Measurements from ENCODE around the gene XPO4. TPM values are rescaled to one million over a fixed set of nuclear protein-coding genes. Genes with fewer than 3 reads are reported as not detected.

XPO4 gene
- total and polyA plus RNA-seq, 2 donors (not counting 3 experiments of a cell fraction or from before 2014, with no cell fraction given): 6.0 to 22.5 TPM

GRCh38 chr13:20848944-20849343 lies 53.6 kb downstream of the XPO4 start:
- dilution Hi-C loops (cut with MboI; ENCODE audit: extremely low pct_ligation_motif_present, low sequenced_read_pairs): no loop called here
- Histone ChIP-seq H3K79me2 (ENCODE audit: control insufficient read depth, insufficient read depth, low read length) (peaks cover 11% of the 10 kb centered on the region), H2AFZ (ENCODE audit: low read depth, low read length) (no peak overlapping the region), H4K20me1 (replicated peaks; ENCODE audit: control insufficient read depth, extremely low read depth, insufficient read depth, low read length) (no peaks in the 10 kb centered on the region), H3K27me3 (ENCODE audit: control insufficient read depth in 2 of 2, insufficient read depth in 2 of 2, low read length in 2 of 2) (no peaks in the 10 kb centered on the region), H3K9ac (replicated peaks; ENCODE audit: extremely low read depth, insufficient read depth, low read length) (no peak overlapping the region), H3K4me3 (replicated peaks in 1 of 3; ENCODE audit: insufficient read depth in 1 of 3, low read depth in 1 of 3, low read length in 3 of 3) (no peak overlapping the region), H3K4me1 (ENCODE audit: control insufficient read depth, extremely low read depth, insufficient read depth, low read length) (no peaks in the 10 kb centered on the region), H3K27ac (ENCODE audit: insufficient read depth, low read depth, low read length) (no peak overlapping the region), H3K9me3 (replicated peaks; ENCODE audit: control insufficient read depth, insufficient read depth, low read length) (no peaks in the 10 kb centered on the region), H3K36me3 (ENCODE audit: control insufficient read depth in 2 of 2, extremely low read depth in 1 of 2, insufficient read depth in 2 of 2, low read length in 2 of 2) (peaks cover 0 to 2% of the 10 kb centered on the region in 2 experiments), H3K9me1 (replicated peaks; ENCODE audit: control insufficient read depth, extremely low read depth, insufficient read depth, low read length) (no peaks in the 10 kb centered on the region), H3K4me2 (ENCODE audit: insufficient read depth, low read length) (no peak overlapping the region)
- POLR2A ChIA-PET: no interaction called here
- DNase-seq (ENCODE audit: low read depth, low spot score): no peak
- BruUV-seq (replicated peaks): no TSS peak
- CTCF ChIA-PET: interaction anchor here (0.9 to 5.4 kb wide), 5 partner anchors 15 to 356 kb away, joined by 3 to 29 read pairs (median 10); no protein-coding TSS in a partner anchor
- intact Hi-C loops (cut with micrococcal nuclease): no loop called here
- no peak for FAIRE-seq
- TF ChIP-seq GATA2 (IDR thresholded peaks at IDR 0.05; ENCODE audit: insufficient read depth, insufficient read length, low read depth, low read length) (no peak), POLR2A (IDR thresholded peaks at IDR 0.05; ENCODE audit: low read depth, low read length) (no peak), FOS (IDR thresholded peaks at IDR 0.05; ENCODE audit: borderline replicate concordance, insufficient read depth, low read length) (no peak), EZH2 (IDR thresholded peaks at IDR 0.05; ENCODE audit: borderline replicate concordance, low read depth, low read length, severe bottlenecking) (no peak), MAX (IDR thresholded peaks at IDR 0.05; ENCODE audit: insufficient read depth, insufficient read length) (no peak), JUN (IDR thresholded peaks at IDR 0.05; ENCODE audit: borderline replicate concordance, insufficient read depth, insufficient read length, low read depth) (no peak), MYC (IDR thresholded peaks at IDR 0.05; ENCODE audit: low read depth, low read length) (no peak), POLR2AphosphoS5 (IDR thresholded peaks at IDR 0.05; ENCODE audit: insufficient read depth, low read depth, low read length) (no peak), CTCF (IDR thresholded peaks at IDR 0.05; ENCODE audit: extremely low read depth in 1 of 2, insufficient read depth in 1 of 2, low read depth in 1 of 2, low read length in 2 of 2) (no peak)

Measured in endothelial cell of umbilical vein (primary cell).